K562 (cell line): ENCODE results near the gene WNK2. TPM values are rescaled to one million over a fixed set of nuclear protein-coding genes. Genes with fewer than 3 reads are reported as not detected.

Experiments
- ATAC-seq: fragments of 200-7000 bp; cut with Tn5 transposase; 3 replicates; pipeline ENCODE4 v1.9.1; 2020; ENCODE audit warnings: moderate library complexity
- BruUV-seq: library from RNA; stranded (reverse); fragments of 400-500 nt; replicated peaks from 2 replicates; lab custom pipeline; 2021; lab: Mats Ljungman, UMichigan
- CTCF ChIA-PET: fragments of 300-600 bp; formaldehyde crosslinking; extraction: SDS; loops from one replicate; lab custom pipeline; 2021; ENCODE audit warnings: low intra/inter-chr PET ratio; lab: Yijun Ruan, JAX
- POLR2A ChIA-PET: fragments of 300-600, 350-650 bp; sonication (Branson Sonifier 250); formaldehyde crosslinking; extraction: SDS; loops from one replicate; lab custom pipeline; 2021; ENCODE audit warnings: antibody characterized with exemption, inconsistent platforms; lab: Yijun Ruan, JAX
- DNase-seq, 4 experiments: peaks; one replicate each; pipeline versions ENCODE4 v3.0.0 to v3.0.0-alpha.2; 2011 to 2018; ENCODE audit warnings: low spot score in 3 of 4, mixed read lengths in 3 of 4; ENCODE audit errors: extremely low read depth in 1 of 4
- FAIRE-seq: peaks from 2 replicates; lab custom pipeline; 2011; peaks lifted over from hg19 to GRCh38; lab: Jason Lieb, UNC
- H2AFZ ChIP-seq: 2 replicates; pipeline ENCODE4 v1.6.0; 2011; ENCODE audit warnings: low read depth, low read length, control low read depth, inconsistent platforms
- H3K27ac ChIP-seq: fragments of 200-600 bp; 3 replicates; pipeline ENCODE4 v1.8.0; 2011; ENCODE audit warnings: low read depth, mild to moderate bottlenecking, control low read depth, inconsistent platforms, low read length, moderate library complexity, mixed read lengths; ENCODE audit errors: extremely low read depth
- H3K27me3 ChIP-seq, 2 experiments: fragments of 300-600 bp in 1 of 2; 2 replicates in 1 of 2; 3 replicates in 1 of 2; pipeline versions ENCODE4 v1.6.0 to v1.8.0; 2011; ENCODE audit warnings: inconsistent platforms in 2 of 2, low read length in 2 of 2, mild to moderate bottlenecking in 1 of 2, mixed read lengths in 1 of 2, moderate library complexity in 1 of 2; ENCODE audit not compliant: control insufficient read depth in 2 of 2, insufficient read depth in 2 of 2
- H3K36me3 ChIP-seq: fragments of 300-600 bp; 3 replicates; pipeline ENCODE4 v1.8.0; 2011; ENCODE audit warnings: mild to moderate bottlenecking, low read length, inconsistent platforms; ENCODE audit not compliant: control insufficient read depth, insufficient read depth
- H3K4me1 ChIP-seq, 2 experiments: fragments of 200-600 bp in 1 of 2; replicated peaks in 1 of 2; 2 replicates in 1 of 2; 3 replicates in 1 of 2; pipeline versions ENCODE4 v1.5.1 to v1.8.0; 2011; ENCODE audit warnings: inconsistent platforms in 2 of 2, low read length in 2 of 2, mild to moderate bottlenecking in 1 of 2, mixed read lengths in 1 of 2, moderate library complexity in 1 of 2; ENCODE audit not compliant: control insufficient read depth in 2 of 2, insufficient read depth in 2 of 2
- H3K4me2 ChIP-seq: 2 replicates; pipeline ENCODE4 v1.6.1; 2011; ENCODE audit warnings: low read length, control low read depth, inconsistent platforms, mixed read lengths; ENCODE audit not compliant: insufficient read depth
- H3K4me3 ChIP-seq: fragments of 200-600 bp; sonication (generic), shearing (Covaris generic); 2 replicates; pipeline ENCODE4 v1.5.1; 2016; ENCODE audit warnings: control low read depth, inconsistent platforms
- H3K79me2 ChIP-seq: fragments of 200-600 bp; 3 replicates; pipeline ENCODE4 v1.8.0; 2011; ENCODE audit warnings: low read length, inconsistent platforms; ENCODE audit not compliant: control insufficient read depth, insufficient read depth
- H3K9ac ChIP-seq, 2 experiments: 2 replicates each; pipeline versions ENCODE4 v1.6.0 to v1.6.1; 2011; ENCODE audit warnings: low read depth in 2 of 2, low read length in 2 of 2, control low read depth in 1 of 2, inconsistent platforms in 1 of 2, mild to moderate bottlenecking in 1 of 2, mixed read lengths in 1 of 2; ENCODE audit not compliant: insufficient read depth in 1 of 2
- H3K9me1 ChIP-seq: one replicate; pipeline ENCODE4 v1.6.0; 2011; ENCODE audit warnings: inconsistent platforms, mild to moderate bottlenecking, low read length, moderate library complexity; ENCODE audit not compliant: control insufficient read depth, insufficient read depth
- H3K9me3 ChIP-seq: replicated peaks from 2 replicates; pipeline ENCODE4 v1.5.1; 2011; ENCODE audit warnings: low read depth, low read length, inconsistent platforms; ENCODE audit not compliant: control insufficient read depth, insufficient read depth
- H4K20me1 ChIP-seq: replicated peaks from 2 replicates; pipeline ENCODE4 v1.6.1; 2011; ENCODE audit warnings: low read length, inconsistent platforms, mixed read lengths; ENCODE audit not compliant: control insufficient read depth, insufficient read depth
- DDX20 ChIP-seq: fragments of 450-650 bp; IDR thresholded peaks from 2 replicates; pipeline ENCODE4 v1.6.1; 2016; ENCODE audit warnings: missing genetic modification characterization, low read depth, mild to moderate bottlenecking, missing compliant biosample characterization, moderate library complexity
- MTF1 ChIP-seq: fragments of 250-450 bp; sonication (Bioruptor Pico); IDR thresholded peaks from 2 replicates; pipeline ENCODE4 v1.9.0; 2021; ENCODE audit warnings: moderate library complexity, mild to moderate bottlenecking, inconsistent platforms, borderline replicate concordance
- PREB ChIP-seq: sonication (generic); formaldehyde crosslinking; IDR thresholded peaks from 2 replicates; pipeline ENCODE4 v1.8.1; 2023; ENCODE audit warnings: mild to moderate bottlenecking, missing genetic modification reagents
- WGBS: fragments of 100-300 bp; shearing (Covaris generic); methylation state at CpG from one replicate; pipeline ENCODE4 v1.1.6; 2016; ENCODE audit warnings: low coverage, mixed read lengths; ENCODE audit not compliant: insufficient coverage; ENCODE audit errors: missing lambda C conversion rate; 5-methylcytosine and 5-hydroxymethylcytosine counted together
- in situ Hi-C: fragments of 300-500 bp; cut with MboI; formaldehyde crosslinking; loops from 4 replicates; pipeline ENCODE4 v1.15.0; 2018; ENCODE audit warnings: inconsistent platforms, mixed read lengths
- intact Hi-C: fragments of 100-400 bp; cut with micrococcal nuclease; formaldehyde crosslinking; loops from 2 replicates; pipeline ENCODE4 v1.14.2; 2022
- polyA plus RNA-seq, 8 experiments: library from polyadenylated mRNA; depleted of rRNA in 4 of 8; stranded (reverse) in 5 of 8; unstranded in 3 of 8; fragments of >200 nt; fragmentation: Nextera tagmentation in 2 of 8; fragmentation: Illumina TruSeq in 1 of 8; extraction: Ambion mirVana in 2 of 8; extraction: Trizol in 1 of 8; gene quantifications; 2 replicates each; pipeline versions ENCODE4 v1.2.1 to v1.2.3, GENCODE V29; 2011 to 2014; ENCODE audit warnings: inconsistent platforms in 1 of 8, missing spikeins in 1 of 8
- total RNA-seq, 7 experiments: library from RNA; depleted of rRNA in 6 of 7; stranded (reverse); fragments of >200 nt in 6 of 7; fragmentation: Illumina TruSeq in 2 of 7; extraction: Trizol in 2 of 7; gene quantifications; 2 replicates each; pipeline versions ENCODE4 v1.2.1 to v1.2.3, GENCODE V29; 2011 to 2021; ENCODE audit warnings: low replicate concordance in 1 of 7
- TF ChIP-seq, protein P1 (sequence below), 2 experiments: fragments of 200-800 bp in 1 of 2; sonication (Bioruptor generic) in 1 of 2; sonication (generic) in 1 of 2; formaldehyde crosslinking in 1 of 2; IDR thresholded peaks in 1 of 2; conservative IDR thresholded peaks in 1 of 2; 2 replicates each; pipeline versions ENCODE4 v1.5.0 to v1.6.1; 2016 to 2020; ENCODE audit warnings: missing compliant biosample characterization in 1 of 2, missing genetic modification characterization in 1 of 2, missing genetic modification reagents in 1 of 2
- TF ChIP-seq, protein P2 (sequence below), 2 experiments: fragments of 450-650 bp in 1 of 2; sonication (generic) in 1 of 2; formaldehyde crosslinking in 1 of 2; IDR thresholded peaks; 2 replicates each; pipeline versions ENCODE4 v1.7.1 to v1.9.0; 2016 to 2022; ENCODE audit warnings: inconsistent platforms in 1 of 2, mild to moderate bottlenecking in 1 of 2, missing genetic modification reagents in 1 of 2

WNK2 gene
- total and polyA plus RNA-seq, 9 of the 15 experiments (the other 6 are each of a cell fraction or from before 2014, with no cell fraction given) = 0.36 to 3.3 (median 0.64) TPM; not detected in 2

- no peak for FAIRE-seq
- no peaks in the 10 kb centered on the region for H3K9me1 ChIP-seq
- CTCF ChIA-PET = no interaction called here
- TF ChIP-seq, protein P1, sequence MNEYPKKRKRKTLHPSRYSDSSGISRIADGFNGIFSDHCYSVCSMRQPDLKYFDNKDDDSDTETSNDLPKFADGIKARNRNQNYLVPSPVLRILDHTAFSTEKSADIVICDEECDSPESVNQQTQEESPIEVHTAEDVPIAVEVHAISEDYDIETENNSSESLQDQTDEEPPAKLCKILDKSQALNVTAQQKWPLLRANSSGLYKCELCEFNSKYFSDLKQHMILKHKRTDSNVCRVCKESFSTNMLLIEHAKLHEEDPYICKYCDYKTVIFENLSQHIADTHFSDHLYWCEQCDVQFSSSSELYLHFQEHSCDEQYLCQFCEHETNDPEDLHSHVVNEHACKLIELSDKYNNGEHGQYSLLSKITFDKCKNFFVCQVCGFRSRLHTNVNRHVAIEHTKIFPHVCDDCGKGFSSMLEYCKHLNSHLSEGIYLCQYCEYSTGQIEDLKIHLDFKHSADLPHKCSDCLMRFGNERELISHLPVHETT (CRISPR knock-in tag; conservative IDR thresholded peaks at IDR 0.05 in 1 of 2, IDR thresholded peaks at IDR 0.05 in 1 of 2) = no peak
- no peak for TF ChIP-seq MTF1 (CRISPR knock-in tag)
- TF ChIP-seq DDX20 = no peak
- TF ChIP-seq, protein P2, sequence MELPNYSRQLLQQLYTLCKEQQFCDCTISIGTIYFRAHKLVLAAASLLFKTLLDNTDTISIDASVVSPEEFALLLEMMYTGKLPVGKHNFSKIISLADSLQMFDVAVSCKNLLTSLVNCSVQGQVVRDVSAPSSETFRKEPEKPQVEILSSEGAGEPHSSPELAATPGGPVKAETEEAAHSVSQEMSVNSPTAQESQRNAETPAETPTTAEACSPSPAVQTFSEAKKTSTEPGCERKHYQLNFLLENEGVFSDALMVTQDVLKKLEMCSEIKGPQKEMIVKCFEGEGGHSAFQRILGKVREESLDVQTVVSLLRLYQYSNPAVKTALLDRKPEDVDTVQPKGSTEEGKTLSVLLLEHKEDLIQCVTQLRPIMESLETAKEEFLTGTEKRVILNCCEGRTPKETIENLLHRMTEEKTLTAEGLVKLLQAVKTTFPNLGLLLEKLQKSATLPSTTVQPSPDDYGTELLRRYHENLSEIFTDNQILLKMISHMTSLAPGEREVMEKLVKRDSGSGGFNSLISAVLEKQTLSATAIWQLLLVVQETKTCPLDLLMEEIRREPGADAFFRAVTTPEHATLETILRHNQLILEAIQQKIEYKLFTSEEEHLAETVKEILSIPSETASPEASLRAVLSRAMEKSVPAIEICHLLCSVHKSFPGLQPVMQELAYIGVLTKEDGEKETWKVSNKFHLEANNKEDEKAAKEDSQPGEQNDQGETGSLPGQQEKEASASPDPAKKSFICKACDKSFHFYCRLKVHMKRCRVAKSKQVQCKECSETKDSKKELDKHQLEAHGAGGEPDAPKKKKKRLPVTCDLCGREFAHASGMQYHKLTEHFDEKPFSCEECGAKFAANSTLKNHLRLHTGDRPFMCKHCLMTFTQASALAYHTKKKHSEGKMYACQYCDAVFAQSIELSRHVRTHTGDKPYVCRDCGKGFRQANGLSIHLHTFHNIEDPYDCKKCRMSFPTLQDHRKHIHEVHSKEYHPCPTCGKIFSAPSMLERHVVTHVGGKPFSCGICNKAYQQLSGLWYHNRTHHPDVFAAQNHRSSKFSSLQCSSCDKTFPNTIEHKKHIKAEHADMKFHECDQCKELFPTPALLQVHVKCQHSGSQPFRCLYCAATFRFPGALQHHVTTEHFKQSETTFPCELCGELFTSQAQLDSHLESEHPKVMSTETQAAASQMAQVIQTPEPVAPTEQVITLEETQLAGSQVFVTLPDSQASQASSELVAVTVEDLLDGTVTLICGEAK (IDR thresholded peaks at IDR 0.05) = no peak
- TF ChIP-seq, protein P2 (CRISPR knock-in tag; IDR thresholded peaks at IDR 0.05) = no peak
- no peak for TF ChIP-seq PREB (CRISPR knock-in tag)
Measured at GRCh38 chr9:93231716-93232115, 47.8 kb downstream of the WNK2 start.

More at GRCh38 chr9:93231716-93232115, 47.8 kb downstream of the WNK2 start:
- 13% methylated on average over 10 of the region's 10 CpGs for WGBS
- intact Hi-C loops = no loop called here
- H3K9ac ChIP-seq = no peak overlapping the region
- H2AFZ ChIP-seq = no peak overlapping the region
- POLR2A ChIA-PET = interaction anchor here (0.6 to 2.0 kb wide), 2 partner anchors 11 to 218 kb away, joined by 3 to 5 read pairs; no protein-coding TSS in a partner anchor
- in situ Hi-C loops = no loop called here
- H3K27me3 ChIP-seq = peaks cover 4 to 75% of the 10 kb centered on the region in 2 experiments; a peak in 3 of 5 replicates
- H3K9me3 ChIP-seq = no peaks in the 10 kb centered on the region
- ATAC-seq (no peak), DNase-seq (no peak)
- no peaks in the 10 kb centered on the region for H3K36me3 ChIP-seq
- no peak overlapping the region for H3K27ac ChIP-seq
- no peaks in the 10 kb centered on the region; a peak in 1 of 5 replicates for H3K4me1 ChIP-seq
- no peak overlapping the region for H3K4me2 ChIP-seq
- no peaks in the 10 kb centered on the region for H3K79me2 ChIP-seq
- no peak overlapping the region for H3K4me3 ChIP-seq
- peaks cover 10% of the 10 kb centered on the region; the same call in 1 of the 2 replicates for H4K20me1 ChIP-seq
- BruUV-seq = no TSS peak
